HT1080 (cell line): ENCODE measurements around the gene ZNF366. TPM values are rescaled to one million over a fixed set of nuclear protein-coding genes. Genes with fewer than 3 reads are reported as not detected.
A peak's percentile ranks its signal among the peaks of the same experiment; 100 is the strongest.

ENCODE experiments used
- DNase-seq: peaks from one replicate; pipeline ENCODE4 v3.0.0-alpha.2; 2015; ENCODE audit warnings: low read depth
- total RNA-seq: library from RNA; depleted of rRNA; stranded (reverse); fragments of >200 nt; shearing (Covaris generic); gene quantifications from 2 replicates; pipeline ENCODE4 v1.2.3, GENCODE V29; 2014

Gene ZNF366
- total RNA-seq, 1 experiment from 2014 or later, result not detected

DNA sequence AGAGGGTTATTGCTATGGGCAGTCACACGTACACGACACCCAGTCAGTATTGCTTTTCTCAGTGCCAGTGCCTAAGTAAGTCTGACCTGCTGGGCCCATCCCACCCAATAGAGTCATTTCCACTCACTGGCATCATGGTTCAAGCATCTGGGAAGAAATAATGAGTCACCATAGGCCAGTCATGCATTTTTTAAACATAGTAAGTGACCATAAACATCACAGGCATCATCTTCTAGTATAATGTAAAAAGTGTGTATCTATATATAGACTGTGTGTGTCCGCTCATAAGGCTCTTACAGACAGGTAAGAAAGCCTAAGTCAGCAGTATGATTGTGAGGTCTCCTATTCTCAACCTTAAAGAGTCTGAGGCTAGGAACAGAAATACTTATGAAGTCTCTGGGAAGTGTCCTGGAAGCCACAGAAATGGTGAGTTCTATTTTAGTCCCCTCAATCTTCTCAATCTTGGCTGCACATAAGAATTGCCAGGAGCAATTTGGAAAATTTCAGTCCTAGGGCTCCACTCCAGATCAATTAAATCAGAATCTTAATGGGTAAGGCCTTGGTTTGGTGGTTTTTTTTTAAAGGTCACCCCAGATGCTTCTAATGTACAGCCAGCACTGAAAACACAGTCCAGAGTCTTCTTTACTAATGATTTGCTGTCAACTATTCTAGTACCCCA lies 65.2 kb downstream of the ZNF366 start:
- peak; percentile 95 for DNase-seq

DNA sequence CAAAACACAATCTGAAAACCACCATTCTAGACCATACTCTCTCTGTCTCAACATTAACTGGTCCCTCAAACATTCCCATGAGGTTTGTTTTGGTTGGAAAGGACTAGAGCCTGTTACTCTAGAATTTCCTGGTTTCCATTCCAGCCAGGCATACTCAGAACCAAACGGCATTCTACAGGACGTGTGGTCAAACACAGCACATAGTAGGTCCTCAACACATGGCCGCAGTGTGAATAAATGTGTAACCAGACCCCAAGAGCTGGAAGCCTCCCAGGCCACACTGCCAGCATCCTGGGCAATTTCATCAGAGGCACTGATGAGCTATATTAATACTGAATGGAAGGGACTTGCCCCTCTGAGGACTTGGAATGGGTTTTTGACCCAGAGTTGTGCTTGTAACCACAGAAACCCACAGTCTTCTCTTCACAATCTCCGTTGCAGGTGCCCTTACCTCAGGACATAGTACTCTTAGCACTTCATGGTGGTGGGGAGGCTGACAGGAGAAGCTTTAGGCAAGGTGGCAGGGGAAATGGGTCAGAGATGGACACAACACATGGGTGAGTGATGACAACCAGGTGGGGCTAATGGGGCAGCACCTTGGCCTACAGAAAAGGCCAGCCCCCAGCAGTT lies 66.0 kb downstream of the ZNF366 start:
- DNase-seq, result peak; percentile 19

DNA sequence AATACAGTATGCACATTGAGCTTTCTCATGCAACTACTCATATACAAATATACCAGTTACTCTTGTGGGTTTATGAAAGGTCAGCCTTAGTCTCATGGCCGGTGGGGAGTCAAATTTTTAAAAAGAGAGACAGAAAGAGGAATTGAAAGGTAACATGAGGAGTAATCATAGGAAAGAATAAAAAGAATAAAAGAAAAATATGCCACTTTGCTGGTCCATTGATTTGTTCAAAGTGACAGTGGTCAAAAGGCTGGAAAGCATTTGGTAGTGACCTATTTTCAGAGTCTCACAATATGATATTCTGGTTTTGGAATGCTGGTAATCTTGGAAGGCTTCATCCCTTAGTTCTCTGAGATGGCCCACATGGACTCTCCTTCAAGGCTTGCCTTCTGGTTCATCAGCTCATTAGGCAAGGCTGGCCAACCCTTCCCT lies 67.0 kb downstream of the ZNF366 start:
- no peak for DNase-seq

DNA sequence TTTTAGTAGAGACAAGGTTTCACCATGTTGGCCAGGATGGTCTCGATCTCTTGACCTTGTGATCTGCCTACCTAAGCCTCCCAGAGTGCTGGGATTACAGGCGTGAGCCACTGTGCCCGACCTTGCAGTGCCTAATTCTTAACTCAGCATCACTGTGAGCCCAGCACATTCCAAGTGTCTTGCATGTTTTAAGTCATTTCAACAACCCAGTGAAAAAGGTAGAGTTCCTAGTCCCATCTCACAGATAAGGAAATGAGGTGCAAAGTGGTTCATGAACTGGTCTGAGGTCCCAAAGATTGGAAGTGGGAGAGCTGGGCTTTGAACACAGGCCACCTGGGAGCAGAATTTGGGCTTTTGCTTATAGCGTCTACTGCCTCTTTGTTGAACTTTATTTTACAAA lies 68.0 kb downstream of the ZNF366 start:
- DNase-seq, result no peak

DNA sequence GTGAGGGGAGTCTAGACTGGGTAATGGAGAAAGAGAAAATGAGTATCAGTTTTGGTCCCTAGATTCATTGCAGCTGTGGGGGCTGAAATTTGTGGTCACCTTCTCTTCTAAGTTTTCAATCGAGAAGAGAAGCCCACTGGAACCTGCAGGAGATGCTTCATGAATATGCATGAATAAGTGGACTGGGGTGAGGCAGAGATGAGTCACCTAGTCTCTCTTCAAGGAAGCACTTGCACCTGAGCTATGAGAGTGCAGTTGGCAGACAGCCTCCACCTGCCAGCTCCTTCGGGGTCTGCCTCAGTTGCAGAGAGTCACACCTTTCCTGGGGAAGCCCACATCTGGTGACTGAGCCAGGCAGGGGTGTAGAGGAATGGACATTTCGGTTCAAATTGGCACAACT lies 69.1 kb downstream of the ZNF366 start:
- peak; percentile 16 for DNase-seq

DNA sequence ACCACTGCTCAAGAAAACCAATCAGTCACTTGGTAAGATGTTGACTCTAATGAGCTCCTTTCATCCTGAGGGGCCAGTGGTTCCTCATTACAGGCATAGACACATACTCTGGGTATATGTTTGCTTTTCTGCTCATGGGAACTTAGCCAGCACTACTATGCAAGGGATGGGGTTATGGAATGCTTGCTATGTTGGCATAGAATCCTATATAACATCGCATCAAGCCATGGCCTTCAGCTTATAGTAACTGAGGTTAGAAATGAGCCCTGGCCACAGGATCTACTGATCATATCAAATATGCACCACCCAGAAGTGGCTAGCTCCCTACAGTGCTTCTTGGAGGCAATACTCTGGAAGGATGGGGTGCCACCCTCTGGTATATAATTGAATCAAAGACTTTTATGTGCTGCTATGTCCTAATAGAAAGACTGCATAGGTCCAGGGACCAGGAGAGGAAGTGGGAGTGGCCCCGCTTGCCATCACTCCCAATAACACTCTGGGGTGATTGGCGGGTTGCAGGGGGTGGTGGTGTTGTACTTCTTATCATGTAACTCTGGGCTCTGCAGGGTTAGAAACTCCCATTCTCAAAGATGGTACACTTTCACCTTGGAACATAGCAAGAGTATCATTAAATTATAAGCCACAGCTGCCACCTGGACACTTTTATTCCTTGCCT lies 70.3 kb downstream of the ZNF366 start:
- no peak for DNase-seq

DNA sequence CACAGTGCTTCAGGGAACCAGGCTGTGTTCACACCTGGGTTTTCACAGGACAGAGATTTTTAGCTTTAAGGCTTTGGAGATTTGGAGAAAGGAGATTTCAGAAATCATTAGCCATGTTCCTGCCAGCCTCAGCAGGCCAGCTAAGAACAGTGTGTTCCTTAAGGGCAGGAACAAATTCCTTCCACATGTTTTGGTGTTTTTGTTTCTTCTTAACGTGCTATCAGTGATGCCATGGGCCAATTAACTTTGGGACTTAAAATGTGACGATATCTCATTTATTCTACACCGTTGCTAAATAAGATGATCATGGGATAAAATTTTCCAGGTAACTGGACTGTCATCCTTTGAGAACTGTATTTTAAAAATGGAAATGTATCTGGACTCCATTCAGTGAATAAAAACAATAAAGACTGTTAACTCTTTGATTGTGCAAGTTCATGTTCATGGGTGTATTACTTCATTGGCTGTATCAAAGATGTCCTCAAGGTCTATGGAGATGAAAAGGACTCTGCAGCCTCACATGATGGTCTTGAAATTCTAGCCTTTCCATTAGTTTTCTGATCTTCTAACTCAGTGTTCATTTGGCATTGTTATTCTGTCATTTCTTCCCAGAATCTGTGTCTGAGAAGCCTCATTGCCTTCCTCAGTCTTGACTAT lies 72.3 kb downstream of the ZNF366 start:
- DNase-seq, result no peak

DNA sequence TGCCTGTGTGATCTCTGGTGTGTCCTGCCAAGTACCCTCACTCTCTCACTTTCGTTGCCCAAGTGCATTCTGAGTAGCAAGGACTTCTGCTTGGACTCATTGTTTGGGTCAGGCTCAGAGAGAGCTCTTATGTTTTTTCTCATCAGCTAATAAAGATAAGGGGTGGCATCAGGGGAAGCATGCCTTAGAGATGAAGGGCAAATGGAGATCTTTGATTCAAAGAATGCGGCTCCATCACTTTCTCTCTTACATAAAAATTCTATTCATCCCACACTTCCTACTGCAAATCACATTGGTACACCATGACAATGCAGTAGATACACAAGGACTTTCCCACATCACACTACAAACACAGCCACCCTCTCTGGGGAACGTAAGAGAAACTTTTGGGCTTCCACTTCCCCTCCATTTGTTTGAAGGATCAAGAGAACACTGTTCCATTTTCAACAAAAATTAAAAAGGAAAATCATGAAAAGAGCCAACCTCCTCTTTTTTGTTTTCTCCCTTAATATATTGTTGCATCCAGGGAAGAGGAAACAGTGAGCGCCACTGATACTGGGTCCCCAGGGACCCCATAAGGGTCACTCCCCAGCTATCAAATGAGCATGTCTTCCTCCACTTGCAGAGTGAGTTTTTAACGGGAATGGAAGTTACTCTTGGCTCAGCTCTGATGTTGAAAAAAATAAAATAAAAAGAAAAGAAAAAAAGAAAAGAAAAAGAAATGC lies 73.0 kb downstream of the ZNF366 start:
- no peak for DNase-seq

DNA sequence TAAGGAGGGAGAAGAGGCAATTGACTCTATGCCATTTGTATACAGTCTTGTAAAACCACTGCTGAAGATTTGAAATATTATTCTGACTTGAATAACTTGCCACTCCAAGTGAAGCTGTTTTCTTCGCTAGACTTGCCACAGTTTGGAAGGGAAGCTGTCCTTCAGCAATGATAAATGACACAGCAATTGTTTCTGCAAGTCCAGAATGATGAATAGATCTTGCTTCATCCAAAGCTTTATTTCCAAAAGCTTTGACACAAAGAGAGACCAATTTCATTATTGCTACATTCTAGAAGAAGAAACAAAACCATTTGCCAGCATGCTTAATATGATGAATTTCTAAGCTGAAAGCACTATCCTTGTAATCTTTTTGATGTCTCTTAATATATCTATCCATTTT lies 73.7 kb downstream of the ZNF366 start:
- DNase-seq, result no peak

DNA sequence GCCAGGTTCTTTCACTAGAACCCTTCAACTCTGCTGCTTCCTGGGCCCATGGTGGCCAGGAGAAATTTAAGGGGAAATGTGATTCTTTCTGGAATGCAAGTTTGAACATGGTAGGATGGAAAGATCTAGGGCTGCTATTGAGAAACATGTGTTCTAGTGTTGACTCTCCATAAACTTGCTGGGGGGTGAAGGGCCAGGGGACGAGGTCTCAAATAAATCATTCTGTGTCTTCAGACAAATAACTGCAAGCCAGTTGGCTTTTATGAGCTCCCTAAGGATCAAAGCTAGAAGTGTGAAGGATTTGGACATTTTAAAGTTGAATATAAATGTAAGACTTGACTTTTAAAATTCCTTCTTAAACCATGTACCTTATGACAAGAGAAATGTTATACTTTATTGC lies 78.5 kb downstream of the ZNF366 start:
- DNase-seq, result no peak

DNA sequence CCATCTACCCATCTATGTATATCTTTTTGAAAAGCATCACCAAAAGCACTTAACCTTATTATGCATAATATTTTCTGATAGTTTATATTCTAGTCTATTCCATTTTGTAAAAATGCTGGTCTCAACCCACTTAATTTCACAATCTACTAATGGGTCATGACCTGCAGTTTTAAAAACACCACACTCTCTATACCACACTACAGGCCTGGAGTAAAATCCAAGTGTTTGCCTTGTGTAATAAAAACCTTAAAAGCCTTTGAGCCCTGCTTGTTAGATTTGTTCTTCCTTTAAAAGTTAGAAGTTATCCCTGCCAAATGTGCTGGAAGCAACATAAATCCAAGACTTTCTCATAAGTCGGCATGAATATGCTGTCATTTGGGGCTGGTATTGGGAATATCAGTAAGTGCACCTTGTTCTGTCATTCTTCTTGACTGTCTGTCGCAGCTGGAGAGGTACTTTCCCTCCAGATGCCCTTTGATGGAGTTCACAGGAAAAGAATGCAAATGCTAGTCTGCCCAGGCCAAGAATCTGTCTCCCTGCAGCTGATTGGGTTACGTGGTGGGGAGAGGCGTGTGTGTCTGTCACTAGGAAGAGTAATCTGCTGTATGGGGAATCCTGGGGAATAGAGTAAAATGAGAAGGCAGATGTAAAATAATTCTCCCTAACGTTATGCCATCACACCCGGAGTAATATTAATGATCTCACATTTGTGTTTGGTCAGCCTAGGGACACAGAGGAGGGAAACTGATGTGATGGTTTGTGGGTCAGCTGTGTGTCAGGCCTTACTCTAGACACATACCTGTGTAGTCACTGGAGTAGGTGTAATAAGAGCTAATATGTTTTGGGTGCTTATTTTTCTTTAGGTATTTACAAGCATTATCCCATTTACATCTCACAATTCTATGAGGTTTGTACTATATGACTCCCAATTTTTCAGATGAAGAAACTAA lies 79.4 kb downstream of the ZNF366 start:
- no peak for DNase-seq

DNA sequence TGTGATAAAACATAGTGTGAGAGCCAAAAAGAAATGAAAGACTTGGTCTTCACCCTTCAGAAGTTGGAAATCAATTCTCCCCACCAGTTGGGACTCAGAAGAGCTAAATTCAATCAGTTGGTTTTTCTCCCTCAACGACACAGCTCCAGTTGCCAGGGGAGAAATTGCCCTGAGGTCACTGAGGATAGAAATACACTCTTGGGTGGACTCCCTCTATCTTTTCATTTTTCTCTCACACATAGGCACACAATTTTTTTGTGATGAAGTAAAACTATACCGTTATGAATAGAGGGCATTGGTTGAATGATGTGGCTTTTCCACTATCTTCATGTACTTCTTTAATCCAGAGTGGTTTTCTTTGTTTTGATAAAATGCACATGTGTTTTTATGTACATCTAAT lies 80.2 kb downstream of the ZNF366 start:
- no peak for DNase-seq

DNA sequence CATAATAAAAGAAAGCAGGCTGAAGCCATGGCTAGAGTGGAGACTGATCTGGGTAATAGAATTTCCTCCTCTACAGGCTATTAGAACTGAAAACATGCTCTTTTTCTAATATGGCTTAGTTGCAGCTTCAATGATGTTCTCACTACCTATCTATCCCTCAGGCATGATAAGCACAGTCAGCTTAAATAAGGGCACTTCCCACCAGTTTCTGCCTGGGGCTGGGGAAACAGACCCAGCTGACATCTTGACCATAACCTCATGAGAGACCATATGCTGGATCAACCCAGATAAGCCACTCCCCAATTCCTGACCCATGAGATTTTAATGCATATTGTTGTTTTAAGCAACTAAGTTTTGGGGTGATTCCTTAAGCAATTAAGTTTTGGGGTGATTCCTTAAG lies 81.2 kb downstream of the ZNF366 start:
- no peak for DNase-seq

DNA sequence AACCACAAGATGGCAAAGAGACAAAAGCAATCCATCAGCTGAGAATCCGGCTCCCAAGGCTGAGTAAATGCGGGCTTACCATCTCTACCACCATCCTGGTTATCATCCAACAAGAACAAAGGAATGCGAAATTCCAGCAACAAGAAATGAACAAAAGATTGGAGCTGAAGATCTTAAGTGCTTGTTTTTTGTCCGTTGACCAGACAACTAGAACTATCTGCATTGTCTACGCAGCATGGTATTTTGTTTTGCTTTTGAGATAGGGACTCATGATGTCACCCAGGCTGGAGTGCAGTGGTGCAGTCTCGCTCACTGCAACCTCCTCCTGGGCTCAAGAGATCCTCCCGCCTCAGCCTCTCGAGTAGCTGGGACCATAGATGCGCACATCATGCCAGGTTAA lies 88.9 kb downstream of the ZNF366 start:
- no peak for DNase-seq

DNA sequence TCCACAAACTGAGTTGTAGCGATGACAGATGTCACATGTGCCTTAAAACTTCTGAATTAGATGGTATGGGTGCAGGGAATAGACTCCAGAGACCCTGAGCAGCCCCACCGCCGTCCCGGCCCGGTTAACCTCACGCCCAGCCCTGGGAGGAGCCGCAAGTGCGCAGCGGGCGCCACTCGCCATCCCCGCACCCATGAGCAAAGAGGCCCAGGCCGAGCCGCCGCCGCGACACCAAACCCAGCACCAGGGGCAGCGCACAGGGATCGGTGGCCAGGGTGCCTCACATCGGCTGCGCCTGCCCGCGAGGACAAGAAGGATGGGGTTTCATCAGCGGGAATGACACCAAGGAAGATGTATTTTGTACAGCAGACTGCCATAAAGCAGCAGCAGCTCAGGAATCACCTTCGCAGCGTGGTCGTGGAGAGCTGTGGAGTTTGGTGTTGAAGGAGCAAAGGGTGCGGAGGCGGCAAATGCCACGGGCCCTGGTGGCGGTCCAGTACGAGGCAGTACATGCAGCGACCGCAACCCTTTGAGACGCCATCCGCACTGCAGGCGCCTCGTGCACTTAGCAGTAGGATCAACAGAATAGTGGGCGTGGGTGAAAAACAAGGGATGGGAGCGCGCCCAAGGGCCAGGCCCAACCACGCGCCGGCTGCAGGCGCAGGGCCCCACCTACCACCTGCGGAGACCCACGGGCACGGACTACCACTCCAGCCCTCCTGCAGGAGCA lies 89.7 kb downstream of the ZNF366 start:
- no peak for DNase-seq

DNA sequence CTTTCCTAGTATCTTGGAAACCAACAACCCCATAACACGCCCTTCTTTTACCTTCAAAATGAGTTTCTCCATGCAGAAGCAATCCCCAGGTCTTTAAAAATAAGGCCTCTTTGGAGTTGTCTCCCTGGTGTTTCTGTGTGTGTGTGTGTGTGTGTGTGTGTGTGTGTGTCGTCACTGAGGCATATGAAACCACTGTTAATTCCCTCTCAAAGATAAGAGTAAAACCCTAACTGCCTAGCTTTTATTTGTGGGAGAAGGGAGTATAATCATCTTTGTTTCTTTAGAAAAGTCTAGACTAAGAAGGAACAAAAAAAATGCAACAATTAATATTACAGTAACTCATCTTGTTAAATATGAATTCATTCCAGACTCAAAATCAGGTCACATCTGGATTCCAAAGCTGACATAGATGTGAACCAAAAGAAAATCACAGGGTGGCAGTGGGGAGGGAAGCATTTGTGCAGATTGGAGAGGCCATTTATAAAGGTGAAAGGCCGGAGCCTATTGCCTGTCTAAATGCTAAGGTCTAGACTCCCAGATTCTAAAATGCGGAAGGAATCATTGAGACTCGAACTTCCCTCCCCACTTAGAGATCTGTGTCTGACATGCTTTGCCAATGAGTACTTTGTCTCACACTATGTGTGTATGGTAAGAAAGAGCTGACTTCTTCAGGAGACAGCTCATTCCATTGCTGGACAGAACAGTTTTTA lies 91.4 kb downstream of the ZNF366 start:
- no peak for DNase-seq

DNA sequence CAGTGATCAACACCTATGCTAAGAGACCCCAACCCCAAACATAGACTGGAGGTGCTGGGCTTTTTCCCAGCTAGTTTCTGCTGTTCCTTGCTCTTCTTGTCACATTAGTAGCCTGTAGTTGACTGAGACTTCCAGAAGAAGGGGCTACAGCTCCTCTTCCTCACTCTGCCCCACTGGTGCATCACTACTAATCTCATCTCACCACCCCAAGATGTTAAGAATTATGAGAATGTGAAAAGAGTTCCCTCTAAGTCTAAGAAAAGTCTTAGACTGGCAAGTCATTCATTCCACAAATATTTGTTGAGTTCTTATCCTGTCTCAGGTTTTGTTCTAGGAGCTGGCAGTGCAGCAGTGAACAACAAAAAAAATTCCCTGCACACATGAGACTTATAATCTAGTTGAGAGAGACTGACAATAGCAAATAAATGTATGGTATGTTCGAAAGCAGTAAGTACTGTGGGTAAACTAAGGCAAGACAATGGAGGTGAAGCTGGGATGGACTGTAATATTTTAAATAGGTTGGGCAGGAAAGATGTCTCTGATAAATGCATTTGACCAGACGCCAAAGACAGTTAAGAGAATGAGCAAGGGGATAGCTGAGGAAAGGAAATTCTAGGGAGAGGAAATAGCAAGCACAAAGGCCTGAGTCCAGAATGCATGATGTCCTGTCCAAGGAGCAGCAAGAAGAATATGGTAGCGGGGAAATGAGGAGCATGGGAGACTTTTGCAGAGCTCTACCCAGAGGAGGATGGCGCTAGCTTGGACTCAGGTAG lies 94.7 kb downstream of the ZNF366 start:
- DNase-seq, result peak; percentile 21

DNA sequence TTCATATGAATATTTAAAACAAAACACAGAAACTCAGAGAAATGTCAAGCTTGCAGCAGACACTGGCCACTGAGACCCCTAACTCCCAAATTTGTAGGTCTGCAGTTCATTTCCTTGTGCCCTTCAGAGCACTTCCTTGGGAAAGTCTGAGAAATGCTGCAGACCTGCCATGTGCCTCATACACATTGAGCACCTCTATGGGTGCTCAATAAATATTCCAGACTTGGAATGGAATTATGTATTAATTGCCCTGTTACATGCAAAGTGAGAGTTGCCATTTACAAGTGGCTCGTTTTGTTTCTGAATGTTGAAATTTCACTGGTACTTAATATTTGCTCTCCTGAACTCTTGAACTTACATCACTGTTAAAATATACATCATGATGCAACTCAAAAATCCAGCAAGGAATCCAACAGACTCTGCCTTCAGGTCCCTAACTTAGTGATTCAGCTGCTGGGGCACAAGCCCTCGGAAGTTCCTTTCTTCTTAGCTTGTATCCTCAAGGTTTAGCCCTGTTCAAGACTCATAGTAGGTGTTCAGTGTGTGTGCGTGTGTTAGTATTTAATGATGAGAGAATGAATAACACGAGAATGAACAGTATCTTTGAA lies 96.4 kb downstream of the ZNF366 start:
- DNase-seq, result no peak
